ENCODE data around the gene KIF21B.

Gene KIF21B

DNA sequence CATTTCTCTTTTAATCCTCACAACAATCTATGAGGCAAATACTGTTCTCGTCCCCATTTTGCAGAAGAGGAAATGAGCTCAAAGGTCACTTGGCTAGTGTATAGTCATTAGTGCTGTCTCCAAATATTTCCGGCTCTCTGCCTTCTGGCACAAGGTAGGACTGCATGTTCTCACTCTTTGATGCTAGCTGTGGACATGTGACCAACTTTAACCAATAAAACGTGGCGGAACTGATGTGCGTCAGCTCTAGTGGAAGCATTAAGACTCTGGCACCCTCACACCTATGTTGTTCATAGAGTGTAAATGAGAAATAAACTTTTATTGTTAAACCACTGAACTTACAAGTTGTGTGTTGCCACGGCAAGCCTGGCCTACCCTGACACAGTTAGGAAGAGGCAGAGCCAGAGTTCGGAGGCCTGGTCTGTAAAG lies 5.0 kb upstream of the KIF21B start:
- H3K27ac Mint-ChIP-seq: no peak overlapping the region
- H3K27me3 Mint-ChIP-seq: no peaks in the 10 kb centered on the region
- ATAC-seq (no peak), DNase-seq (no peak)
- no peaks in the 10 kb centered on the region for H3K9me3 Mint-ChIP-seq
- no peak overlapping the region for H3K4me3 Mint-ChIP-seq
- H3K4me1 Mint-ChIP-seq: peaks cover 39% of the 10 kb centered on the region

DNA sequence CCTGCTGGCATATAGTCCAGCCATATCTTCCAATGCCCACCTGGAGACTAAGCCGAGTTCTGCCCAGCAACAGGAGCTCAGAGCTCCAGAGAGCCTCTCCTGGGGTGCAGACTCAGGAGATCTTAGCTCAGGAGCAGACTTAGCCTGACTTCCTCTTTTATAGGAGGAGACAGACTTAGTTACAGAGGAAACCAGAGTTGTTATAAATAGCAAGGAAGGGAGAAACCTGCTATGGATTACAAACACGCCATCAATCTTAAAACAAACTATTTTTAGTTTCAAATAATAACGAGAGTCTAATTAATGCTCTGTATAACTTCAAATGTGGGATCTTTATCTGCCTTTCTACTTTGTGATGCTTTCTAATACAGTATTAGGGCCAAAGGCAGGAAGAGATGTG lies 3.3 kb upstream of the KIF21B start:
- Mint-ChIP-seq H3K4me1 (peaks cover 45% of the 10 kb centered on the region), H3K9me3 (no peaks in the 10 kb centered on the region)
- no peak for DNase-seq

DNA sequence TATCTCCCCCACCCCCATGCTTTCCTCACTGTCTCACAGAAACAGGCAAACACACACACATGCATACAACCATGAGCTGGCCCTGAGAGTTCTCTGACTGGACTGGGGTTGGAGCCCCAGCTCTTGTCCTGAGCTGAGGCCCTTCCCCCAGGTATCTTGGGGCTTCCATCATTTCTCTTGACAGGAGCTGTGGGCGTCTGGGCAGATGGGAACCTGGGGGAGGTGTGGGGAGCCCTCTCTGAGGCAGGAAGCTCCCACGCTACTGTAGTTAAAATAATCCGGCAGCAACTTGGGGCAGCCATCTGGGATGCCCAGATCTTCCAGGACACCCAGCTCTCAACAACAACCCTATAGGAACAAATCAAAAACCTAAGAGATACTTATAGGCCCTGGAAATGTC lies 2.7 kb upstream of the KIF21B start:
- peak overlapping the region in 1 of 2 donors; percentile 83 for H3K27ac Mint-ChIP-seq
- DNase-seq: no peak
- H3K9me3 Mint-ChIP-seq: no peaks in the 10 kb centered on the region
- H3K27me3 Mint-ChIP-seq: no peaks in the 10 kb centered on the region
- no peak for ATAC-seq
- H3K4me1 Mint-ChIP-seq: peaks cover 51% of the 10 kb centered on the region
- H3K4me3 Mint-ChIP-seq: peak overlapping the region; percentile 32 to 73

More for the DNA sequence above, 3.3 kb upstream of the KIF21B start:
- no peaks in the 10 kb centered on the region for H3K27me3 Mint-ChIP-seq
- ATAC-seq: no peak
- peak overlapping the region in 1 of 2 donors; percentile 44 for H3K4me3 Mint-ChIP-seq
- H3K27ac Mint-ChIP-seq: peak overlapping the region; percentile 5 to 55

DNA sequence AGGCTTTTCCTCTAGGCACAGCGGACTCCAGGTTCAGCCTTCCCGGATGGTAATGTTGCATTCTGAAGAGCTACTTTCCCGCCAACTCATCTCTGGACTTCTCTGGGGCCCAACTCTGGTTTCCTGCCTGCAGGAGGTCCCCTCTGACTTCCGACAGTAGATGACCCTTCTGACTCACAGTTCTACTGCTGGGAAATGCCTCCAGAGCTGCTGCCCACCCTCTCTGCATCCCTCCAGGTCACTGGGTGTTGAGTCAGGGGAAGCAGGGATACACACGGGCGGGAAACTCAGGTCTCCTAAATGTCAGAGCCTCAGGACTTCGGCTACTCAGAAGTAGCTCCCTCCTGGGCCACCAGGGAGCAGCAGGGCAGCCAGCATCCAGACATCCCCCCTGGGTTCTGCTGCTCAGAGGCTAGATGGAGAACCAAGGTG lies 2.1 kb upstream of the KIF21B start:
- Mint-ChIP-seq H3K9me3 (no peaks in the 10 kb centered on the region), H3K4me1 (peaks cover 55% of the 10 kb centered on the region), H3K27me3 (no peaks in the 10 kb centered on the region), H3K4me3 (peak overlapping the region; percentile 32 to 73), H3K27ac (peak overlapping the region in 1 of 2 donors; percentile 83)
- peak in 1 of 2 donors; percentile 42 for DNase-seq
- ATAC-seq: no peak

DNA sequence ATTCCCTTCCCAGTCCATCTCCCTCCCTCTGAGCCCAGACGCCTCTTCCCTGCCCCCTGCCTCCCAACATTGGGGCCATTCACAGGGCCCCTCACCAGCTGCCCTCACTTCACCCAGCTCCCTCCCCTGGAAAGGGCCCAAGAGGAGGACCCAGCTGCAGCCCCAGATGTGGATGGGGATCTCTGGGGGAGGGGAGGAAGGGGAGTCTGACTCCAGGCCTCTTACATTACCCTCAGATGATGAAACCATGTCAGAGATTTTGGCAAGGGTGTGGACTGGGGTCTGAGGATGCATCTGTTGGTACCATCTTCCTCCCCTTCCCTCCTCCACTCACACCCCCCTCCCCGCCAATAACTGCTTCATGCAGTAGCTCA lies 1.1 kb upstream of the KIF21B start:
- ATAC-seq (no peak), DNase-seq (peak in 1 of 2 donors; percentile 25)
- H3K9me3 Mint-ChIP-seq: no peaks in the 10 kb centered on the region
- peaks cover 65% of the 10 kb centered on the region for H3K4me1 Mint-ChIP-seq
- no peaks in the 10 kb centered on the region for H3K27me3 Mint-ChIP-seq
- peak overlapping the region; percentile 55 to 74 for H3K4me3 Mint-ChIP-seq
- peak overlapping the region in 1 of 2 donors; percentile 21 for H3K27ac Mint-ChIP-seq

DNA sequence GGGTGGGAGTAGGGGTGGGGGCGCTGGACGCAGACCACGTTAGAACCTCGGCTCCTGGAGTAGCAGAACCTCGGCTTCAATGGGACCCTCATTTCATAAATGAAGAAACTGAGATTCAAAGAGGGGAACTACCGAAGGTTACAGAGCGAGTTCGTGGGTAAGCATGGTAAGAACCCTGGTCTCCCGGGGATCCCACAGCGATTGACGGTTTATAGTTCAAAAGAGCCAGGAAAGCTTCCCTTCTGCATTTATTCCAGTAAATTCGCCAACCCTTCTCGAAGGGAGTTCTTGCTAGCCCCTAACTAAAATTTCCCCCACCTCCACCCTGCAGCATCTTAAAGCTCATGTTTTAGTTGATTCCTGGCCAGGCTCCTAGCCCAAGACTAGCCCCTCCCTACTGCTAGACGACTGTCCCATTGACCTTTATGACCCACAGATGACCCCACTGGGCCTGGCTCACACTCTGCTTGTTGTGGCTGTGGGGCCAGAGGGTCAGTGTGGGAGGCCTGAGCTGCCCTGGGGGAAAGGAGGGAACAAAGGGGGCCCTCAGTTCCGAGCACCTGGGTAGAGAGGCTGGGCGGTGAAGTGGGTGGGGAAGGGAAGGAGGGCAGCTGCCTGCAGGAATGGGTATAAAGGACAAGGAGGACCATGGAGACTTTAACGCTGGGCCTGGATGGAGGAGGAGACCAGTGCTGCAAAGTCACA lies 558 bp upstream of the KIF21B start:
- Mint-ChIP-seq H3K9me3 (no peaks in the 10 kb centered on the region), H3K4me1 (peaks cover 70% of the 10 kb centered on the region), H3K27ac (peak overlapping the region in 1 of 2 donors; percentile 52), H3K4me3 (peak overlapping the region; percentile 55 to 74), H3K27me3 (no peaks in the 10 kb centered on the region)
- DNase-seq (no peak), ATAC-seq (no peak)

DNA sequence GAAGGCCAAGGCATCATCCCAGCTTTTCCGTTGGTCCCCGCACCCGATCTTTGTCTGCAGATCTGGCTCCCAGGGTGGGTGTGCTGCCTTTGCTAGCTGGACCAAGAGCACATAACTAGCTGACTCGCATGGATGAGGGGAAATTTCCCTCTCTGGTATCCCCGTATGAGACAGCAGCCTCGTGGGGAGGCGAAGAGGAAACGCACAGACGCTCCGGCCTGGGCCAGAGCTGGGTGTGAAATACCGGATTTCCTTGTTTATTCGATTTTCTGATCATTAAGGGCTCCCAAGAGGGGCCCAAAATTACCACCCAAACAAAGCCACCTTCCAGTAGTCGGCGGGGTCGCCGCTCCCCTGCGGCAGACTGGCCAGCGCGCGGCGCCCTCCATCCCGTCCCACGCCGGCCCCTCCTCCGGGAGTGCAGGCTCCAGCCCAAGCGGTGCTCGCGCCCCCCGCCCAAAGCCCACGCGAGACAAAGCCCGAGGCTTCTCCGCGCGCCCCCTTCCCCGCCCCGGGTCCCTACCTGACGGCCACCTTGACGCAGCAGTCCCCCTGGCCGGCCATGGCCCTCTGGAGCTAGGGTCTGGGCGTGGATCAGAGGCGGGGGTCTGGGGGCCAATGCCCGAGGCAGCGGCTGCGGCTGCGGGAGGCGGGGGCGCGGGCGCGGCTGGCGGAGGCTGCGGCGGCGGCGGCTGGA lies 546 bp downstream of the KIF21B start:
- peak overlapping the region; percentile 88 to 95 for H3K27ac Mint-ChIP-seq
- peak; percentile 3 for ATAC-seq
- DNase-seq: peak; percentile 24 to 59

DNA sequence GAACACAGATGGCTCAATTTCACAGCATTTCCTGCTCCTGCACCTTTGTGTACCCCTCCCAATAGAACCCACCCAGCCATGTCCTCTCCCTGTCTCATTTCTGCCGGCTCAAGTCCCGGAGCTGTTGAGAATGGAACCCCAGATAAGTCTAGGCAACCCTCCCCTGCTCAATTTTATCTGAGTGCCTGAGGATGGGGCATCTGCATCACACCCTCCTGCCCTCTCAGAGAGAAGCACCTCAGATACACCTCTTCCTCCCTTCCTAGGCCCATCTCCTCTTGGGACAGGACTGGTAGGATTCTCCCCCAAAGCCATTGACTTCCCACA lies 1.1 kb downstream of the KIF21B start:
- H3K4me1 Mint-ChIP-seq: peaks cover 85% of the 10 kb centered on the region
- DNase-seq: peak in 1 of 2 donors; percentile 22
- no peaks in the 10 kb centered on the region for H3K9me3 Mint-ChIP-seq
- ATAC-seq: no peak
- H3K27me3 Mint-ChIP-seq: no peaks in the 10 kb centered on the region
- peak overlapping the region; percentile 96 to 99 for H3K4me3 Mint-ChIP-seq
- peak overlapping the region; percentile 88 to 95 for H3K27ac Mint-ChIP-seq

More for the DNA sequence above, 546 bp downstream of the KIF21B start:
- Mint-ChIP-seq H3K9me3 (no peaks in the 10 kb centered on the region), H3K4me3 (peak overlapping the region; percentile 96 to 99), H3K4me1 (peaks cover 81% of the 10 kb centered on the region), H3K27me3 (no peaks in the 10 kb centered on the region)

DNA sequence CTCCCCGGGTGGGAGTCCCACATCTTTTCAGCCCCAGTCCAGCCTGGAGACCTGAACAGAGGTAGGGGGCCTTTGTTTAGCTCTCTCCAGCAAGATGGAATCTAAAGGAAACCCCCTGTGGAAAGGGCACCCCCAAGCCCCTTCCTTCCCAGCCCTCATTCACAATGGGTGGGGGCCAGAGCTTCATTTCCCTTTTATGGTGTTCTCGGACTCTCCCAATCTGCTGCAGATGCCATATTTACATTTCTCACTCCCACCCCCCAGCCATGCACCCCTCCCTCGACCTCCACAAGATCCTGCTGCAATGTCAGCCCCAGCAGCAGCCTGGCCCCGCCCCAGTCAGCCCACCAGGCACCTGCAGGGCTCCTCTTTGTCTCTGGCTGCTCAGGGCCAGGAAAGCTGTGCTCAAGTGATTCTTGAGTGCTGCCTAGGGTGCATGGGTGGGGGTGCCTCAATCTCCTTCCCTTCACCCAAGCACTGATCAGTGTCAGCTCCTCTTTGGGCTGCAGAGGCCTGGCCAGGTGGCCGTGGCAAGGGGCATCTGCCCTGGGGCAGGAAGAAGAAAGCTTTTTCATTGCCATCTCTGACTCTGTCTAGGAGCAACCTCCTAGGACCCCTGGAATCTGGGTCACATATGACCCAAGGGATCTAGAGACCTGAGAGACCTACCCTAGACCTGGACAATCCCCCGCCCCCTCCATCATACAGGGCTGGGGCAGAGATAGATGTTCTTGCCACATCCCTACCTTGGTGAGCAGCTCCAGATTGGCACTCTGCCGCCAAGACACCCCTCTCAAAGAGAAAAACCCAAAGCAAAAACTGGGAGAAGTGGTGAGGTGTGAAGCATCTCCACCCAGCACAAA lies 1.7 kb downstream of the KIF21B start:
- Mint-ChIP-seq H3K4me1 (peaks cover 85% of the 10 kb centered on the region), H3K27me3 (no peaks in the 10 kb centered on the region), H3K27ac (peak overlapping the region; percentile 88 to 95), H3K9me3 (no peaks in the 10 kb centered on the region), H3K4me3 (peak overlapping the region; percentile 96 to 99)
- DNase-seq: peak; percentile 39 to 53
- ATAC-seq: no peak

DNA sequence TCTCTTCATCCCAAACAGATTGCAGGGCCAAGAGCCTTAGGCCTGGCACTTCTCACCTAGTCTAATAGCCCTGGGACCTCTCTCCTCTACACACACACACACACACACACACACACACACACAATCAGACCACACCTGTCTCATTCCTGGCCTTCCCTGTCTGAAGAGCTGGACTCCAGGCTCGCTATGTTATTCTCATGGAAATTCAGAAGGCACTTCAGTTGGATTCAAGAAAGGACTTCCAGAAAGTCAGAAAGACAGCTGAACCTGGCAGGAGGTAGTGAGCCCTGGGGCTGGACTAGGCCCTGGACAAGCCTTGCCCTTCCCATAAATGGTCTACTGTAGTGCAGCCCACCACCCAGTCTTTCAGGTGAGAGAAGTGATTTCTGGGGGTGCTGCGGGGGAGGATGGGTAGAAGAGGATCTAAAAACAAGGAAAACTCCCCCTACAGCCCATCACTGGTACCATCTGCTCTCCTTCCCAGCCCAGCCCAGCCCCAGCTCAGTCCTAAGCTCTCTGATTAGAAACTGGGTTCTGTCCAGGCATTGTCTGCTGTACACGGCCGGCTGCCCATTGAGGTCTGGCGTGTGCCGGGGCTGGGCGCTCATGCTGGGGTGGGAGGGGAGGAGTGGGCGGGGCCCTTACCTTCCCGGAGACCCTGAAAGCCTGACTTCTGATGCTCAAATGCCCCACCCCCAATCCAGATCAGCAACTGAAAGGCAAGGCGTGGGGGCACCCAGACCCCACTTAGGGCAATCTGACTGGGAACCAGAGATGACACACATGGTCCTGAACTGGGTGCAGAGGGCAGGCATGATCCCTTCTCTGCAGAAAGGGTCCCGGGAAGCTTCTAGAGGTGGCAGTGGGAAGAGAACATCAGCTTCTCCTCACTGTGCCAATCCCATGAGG lies 2.5 kb downstream of the KIF21B start:
- DNase-seq: peak; percentile 39 to 47
- peak; percentile 16 for ATAC-seq
- peak overlapping the region; percentile 96 to 99 for H3K4me3 Mint-ChIP-seq
- H3K9me3 Mint-ChIP-seq: no peaks in the 10 kb centered on the region
- peaks cover 85% of the 10 kb centered on the region for H3K4me1 Mint-ChIP-seq
- H3K27ac Mint-ChIP-seq: peak overlapping the region; percentile 88 to 100
- no peaks in the 10 kb centered on the region for H3K27me3 Mint-ChIP-seq

DNA sequence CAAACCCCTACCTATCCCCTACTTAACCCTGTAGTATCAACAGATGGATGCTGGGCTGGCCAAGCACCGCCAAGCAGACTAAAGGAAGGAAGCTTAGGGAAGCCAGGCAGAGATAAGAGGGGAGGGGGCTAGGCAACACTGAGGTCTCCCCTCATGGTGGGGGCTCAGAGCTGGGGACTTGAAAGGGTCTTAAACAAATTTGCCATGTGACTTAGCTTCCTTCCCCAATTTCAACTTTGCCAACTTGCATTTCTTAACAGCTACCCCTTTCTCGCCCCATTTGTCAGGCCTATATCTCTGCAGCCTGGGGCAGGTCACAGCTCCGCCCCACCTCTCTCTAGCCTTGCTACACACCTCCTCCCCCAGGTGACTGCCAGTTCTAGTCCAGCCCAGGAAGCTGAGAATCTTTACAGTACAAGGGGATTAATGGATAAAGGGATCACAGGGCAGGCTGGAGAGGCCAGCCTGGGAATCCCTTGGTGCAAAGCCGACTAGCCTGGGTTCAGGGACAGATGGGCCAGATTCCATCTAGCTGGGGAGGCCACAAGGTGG lies 3.4 kb downstream of the KIF21B start:
- peak overlapping the region; percentile 100 for H3K27ac Mint-ChIP-seq
- H3K4me3 Mint-ChIP-seq: peak overlapping the region; percentile 96 to 99
- H3K9me3 Mint-ChIP-seq: no peaks in the 10 kb centered on the region
- ATAC-seq: peak; percentile 53
- no peaks in the 10 kb centered on the region for H3K27me3 Mint-ChIP-seq
- H3K4me1 Mint-ChIP-seq: peaks cover 85% of the 10 kb centered on the region
- peak; percentile 49 to 68 for DNase-seq

DNA sequence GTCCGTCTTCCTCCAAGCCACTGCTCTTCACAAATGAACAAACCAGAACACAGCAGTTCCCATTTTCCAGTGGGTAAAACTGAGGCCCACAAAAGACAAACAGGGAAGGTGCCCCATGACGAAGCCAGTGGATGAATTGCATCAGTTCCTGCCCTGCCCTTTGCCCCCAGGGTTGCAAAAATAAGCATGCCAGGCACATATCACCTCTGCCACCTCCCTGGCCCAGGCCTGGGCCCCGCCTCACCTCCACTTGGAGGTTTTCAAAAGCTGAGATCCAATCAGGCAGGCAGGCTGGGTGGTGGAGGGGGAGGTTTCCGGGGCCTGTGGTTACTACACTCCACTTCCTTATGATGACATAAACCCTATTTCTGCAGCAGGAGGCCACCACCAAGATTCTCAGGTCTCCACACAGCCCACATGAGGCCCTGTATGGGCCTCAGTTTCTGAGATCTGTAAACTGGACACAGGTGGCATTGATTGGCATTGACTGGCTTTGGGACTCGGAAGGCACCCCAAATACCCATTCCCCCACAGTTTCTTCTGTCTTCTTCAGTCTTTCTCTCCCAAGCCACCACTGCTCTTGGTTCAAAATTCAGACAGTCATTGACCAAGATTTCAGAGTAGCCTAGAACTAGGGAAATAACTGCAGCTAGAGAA lies 4.1 kb downstream of the KIF21B start:
- H3K4me1 Mint-ChIP-seq: peaks cover 85% of the 10 kb centered on the region
- peak; percentile 86 to 96 for DNase-seq
- H3K4me3 Mint-ChIP-seq: peak overlapping the region; percentile 96 to 99
- no peaks in the 10 kb centered on the region for H3K9me3 Mint-ChIP-seq
- H3K27me3 Mint-ChIP-seq: no peaks in the 10 kb centered on the region
- peak overlapping the region; percentile 100 for H3K27ac Mint-ChIP-seq
- ATAC-seq: peak; percentile 83

DNA sequence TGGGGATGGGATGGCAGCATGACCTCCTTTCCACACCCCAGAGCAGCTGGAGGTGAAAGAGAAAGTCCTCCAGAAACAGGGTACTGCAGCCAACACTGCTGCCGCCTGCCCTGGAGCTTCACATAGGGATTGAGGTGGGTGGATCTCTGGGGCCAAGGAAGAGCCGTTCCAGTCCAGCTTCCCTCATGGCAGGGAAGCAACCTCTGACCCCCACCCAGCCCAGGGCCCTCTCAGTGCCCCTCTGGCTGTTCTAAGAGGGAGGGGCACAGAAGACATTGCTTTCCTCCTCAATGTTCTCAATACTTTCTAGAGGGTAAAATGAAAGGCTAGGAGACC lies 5.7 kb downstream of the KIF21B start:
- no peaks in the 10 kb centered on the region for H3K27me3 Mint-ChIP-seq
- ATAC-seq: no peak

More for the DNA sequence above, 5.7 kb downstream of the KIF21B start:
- H3K27ac Mint-ChIP-seq: peak overlapping the region; percentile 100
- H3K4me1 Mint-ChIP-seq: peaks cover 94% of the 10 kb centered on the region
- H3K9me3 Mint-ChIP-seq: no peaks in the 10 kb centered on the region
- peak overlapping the region; percentile 82 to 96 for H3K4me3 Mint-ChIP-seq
- DNase-seq: no peak

All from stimulated activated naive CD8-positive, alpha-beta T cell treated with anti-CD3 and anti-CD28 coated beads, Interleukin-15, amount 100 ng/mL, for 72 hours (primary cell).